Measurements from ENCODE around the gene ANKRD65.
"Not testable (repeated sequence)": the region's sequence is repeated elsewhere in the genome, so short reads cannot be mapped to it uniquely, and the experiment has no call there.

ANKRD65 gene

GRCh38 chr1:1421147-1421906, at the start of gene ANKRD65:
Gene ANKRD65 (minus strand): TSS chr1:1421276. CDS start chr1:1421005, 271 bp downstream.
- FAIRE-seq (no peak), DNase-seq (ENCODE audit: low spot score) (no peak)

- not testable (repeated sequence) for FAIRE-seq; DNase-seq (ENCODE audit: low spot score)
These were observed 47.3 kb upstream of the ANKRD65 start for GRCh38 chr1:1468196-1468985.

- DNase-seq (ENCODE audit: low spot score) (no peak), FAIRE-seq (no peak)
These were observed 42.2 kb upstream of the ANKRD65 start for GRCh38 chr1:1463312-1463711.

- FAIRE-seq, result no peak
- peak; percentile 6 for DNase-seq (ENCODE audit: low spot score)
These were observed 41.4 kb upstream of the ANKRD65 start for GRCh38 chr1:1462318-1462966.

- FAIRE-seq (no peak), DNase-seq (ENCODE audit: low spot score) (no peak)
These were observed 40.7 kb upstream of the ANKRD65 start for GRCh38 chr1:1461721-1462317.

GRCh38 chr1:1460540-1461130, 39.6 kb upstream of the ANKRD65 start:
- FAIRE-seq (no peak), DNase-seq (ENCODE audit: low spot score) (no peak)

- DNase-seq (ENCODE audit: low spot score); FAIRE-seq: not testable (repeated sequence)
These were observed 38.6 kb upstream of the ANKRD65 start for GRCh38 chr1:1459711-1460110.

- FAIRE-seq; DNase-seq (ENCODE audit: low spot score): not testable (repeated sequence)
These were observed 38.1 kb upstream of the ANKRD65 start for GRCh38 chr1:1459156-1459555.

GRCh38 chr1:1456683-1457255, 35.7 kb upstream of the ANKRD65 start:
- not testable (repeated sequence) for FAIRE-seq; DNase-seq (ENCODE audit: low spot score)

- not testable (repeated sequence) for DNase-seq (ENCODE audit: low spot score); FAIRE-seq
These were observed 34.9 kb upstream of the ANKRD65 start for GRCh38 chr1:1455934-1456333.

- no peak for DNase-seq (ENCODE audit: low spot score)
- no peak for FAIRE-seq
These were observed 34.3 kb upstream of the ANKRD65 start for GRCh38 chr1:1455366-1455884.

- not testable (repeated sequence) for DNase-seq (ENCODE audit: low spot score); FAIRE-seq
These were observed 33.4 kb upstream of the ANKRD65 start for GRCh38 chr1:1454286-1455056.

- no peak for DNase-seq (ENCODE audit: low spot score)
- FAIRE-seq, result no peak
These were observed 31.8 kb upstream of the ANKRD65 start for GRCh38 chr1:1452882-1453281.

GRCh38 chr1:1452365-1452739, 31.3 kb upstream of the ANKRD65 start:
- DNase-seq (ENCODE audit: low spot score); FAIRE-seq: not testable (repeated sequence)

- FAIRE-seq (no peak), DNase-seq (ENCODE audit: low spot score) (no peak)
These were observed 30.8 kb upstream of the ANKRD65 start for GRCh38 chr1:1451696-1452364.

- not testable (repeated sequence) for DNase-seq (ENCODE audit: low spot score); FAIRE-seq
These were observed 29.5 kb upstream of the ANKRD65 start for GRCh38 chr1:1450616-1451015.

GRCh38 chr1:1449099-1449739, 28.1 kb upstream of the ANKRD65 start, which contains the start of gene ATAD3C:
Gene ATAD3C (plus strand): TSS chr1:1449689. CDS start chr1:1450684, 995 bp downstream.
- DNase-seq (ENCODE audit: low spot score) (no peak), FAIRE-seq (no peak)

GRCh38 chr1:1446631-1447030, 25.6 kb upstream of the ANKRD65 start:
- not testable (repeated sequence) for DNase-seq (ENCODE audit: low spot score); FAIRE-seq
